ENCODE measurements around the gene TUBB4B. TPM values are rescaled to one million over a fixed set of nuclear protein-coding genes. Genes with fewer than 3 reads are reported as not detected.

The TUBB4B gene
- total RNA-seq, 1 donor from 2014 or later, result 148 TPM

DNA sequence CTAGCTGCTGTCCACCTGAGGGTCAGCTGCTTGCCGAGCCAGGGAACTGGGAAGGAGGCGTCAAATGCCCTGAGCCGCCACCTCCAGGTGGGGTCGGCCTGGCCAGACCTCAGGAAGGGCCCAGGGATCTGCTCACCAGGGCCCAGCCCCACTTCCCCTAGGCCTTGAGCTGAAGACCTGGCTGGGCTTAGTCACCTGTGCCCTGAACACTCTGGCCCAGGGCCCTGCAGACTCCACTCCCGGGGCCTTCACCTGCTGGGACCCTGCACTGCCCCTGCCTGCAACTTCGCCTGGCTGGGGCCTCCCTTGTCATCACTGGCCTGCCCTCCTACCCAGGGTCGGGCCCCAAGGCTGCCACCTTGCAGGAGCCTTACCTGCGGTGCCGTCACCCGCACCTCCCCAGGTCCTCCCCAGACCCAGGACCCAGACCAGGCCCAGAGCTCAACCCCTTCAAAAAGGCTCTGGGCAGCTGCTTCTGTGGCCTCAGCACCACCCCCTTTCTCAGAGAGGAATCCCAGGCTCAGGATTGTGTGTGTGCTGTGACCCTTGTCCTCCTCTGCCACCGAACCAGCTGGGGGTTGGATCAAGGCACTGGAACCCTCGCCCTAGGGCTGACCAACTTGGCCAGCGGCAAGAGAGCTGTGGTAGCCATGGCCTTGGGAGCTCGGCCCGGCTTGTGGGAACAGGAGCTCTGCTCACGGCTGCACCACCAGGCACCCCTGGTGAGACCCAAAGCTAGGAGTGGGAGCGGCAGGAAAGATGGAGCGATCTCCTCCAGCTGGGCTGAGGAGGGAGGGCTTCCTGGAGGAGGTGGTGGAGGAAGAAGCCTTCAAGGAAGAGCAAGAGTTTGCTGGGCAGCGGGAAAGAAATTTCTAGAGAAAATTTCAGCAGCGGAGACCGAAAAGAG lies 12.9 kb downstream of the TUBB4B start:
- no peak for DNase-seq (ENCODE audit: low spot score in 2 of 2, unreplicated experiment in 2 of 2)
- Mint-ChIP-seq H3K36me3 (no peaks in the 10 kb centered on the region), H3K27me3 (ENCODE audit: low read depth) (no peaks in the 10 kb centered on the region), H3K9me3 (no peaks in the 10 kb centered on the region), H3K27ac (peak overlapping the region; percentile 51), H3K4me3 (peak overlapping the region; percentile 84), H3K4me1 (peaks cover 14% of the 10 kb centered on the region)
- TF ChIP-seq, protein P1, sequence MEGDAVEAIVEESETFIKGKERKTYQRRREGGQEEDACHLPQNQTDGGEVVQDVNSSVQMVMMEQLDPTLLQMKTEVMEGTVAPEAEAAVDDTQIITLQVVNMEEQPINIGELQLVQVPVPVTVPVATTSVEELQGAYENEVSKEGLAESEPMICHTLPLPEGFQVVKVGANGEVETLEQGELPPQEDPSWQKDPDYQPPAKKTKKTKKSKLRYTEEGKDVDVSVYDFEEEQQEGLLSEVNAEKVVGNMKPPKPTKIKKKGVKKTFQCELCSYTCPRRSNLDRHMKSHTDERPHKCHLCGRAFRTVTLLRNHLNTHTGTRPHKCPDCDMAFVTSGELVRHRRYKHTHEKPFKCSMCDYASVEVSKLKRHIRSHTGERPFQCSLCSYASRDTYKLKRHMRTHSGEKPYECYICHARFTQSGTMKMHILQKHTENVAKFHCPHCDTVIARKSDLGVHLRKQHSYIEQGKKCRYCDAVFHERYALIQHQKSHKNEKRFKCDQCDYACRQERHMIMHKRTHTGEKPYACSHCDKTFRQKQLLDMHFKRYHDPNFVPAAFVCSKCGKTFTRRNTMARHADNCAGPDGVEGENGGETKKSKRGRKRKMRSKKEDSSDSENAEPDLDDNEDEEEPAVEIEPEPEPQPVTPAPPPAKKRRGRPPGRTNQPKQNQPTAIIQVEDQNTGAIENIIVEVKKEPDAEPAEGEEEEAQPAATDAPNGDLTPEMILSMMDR (IDR thresholded peaks at IDR 0.05; ENCODE audit: unreplicated experiment), result no peak

GRCh38 chr9:137254624-137255447 lies 13.7 kb downstream of the TUBB4B start, which contains the start of gene NELFB:
Gene NELFB, plus strand, starts transcription at chr9:137255327.
- H3K4me1 Mint-ChIP-seq, result peaks cover 14% of the 10 kb centered on the region
- DNase-seq (ENCODE audit: low spot score in 2 of 2, unreplicated experiment in 2 of 2), result peak; percentile 92 to 99
- no peaks in the 10 kb centered on the region for H3K27me3 Mint-ChIP-seq (ENCODE audit: low read depth)
- peak within 1 kb of the TSS; percentile 51 for H3K27ac Mint-ChIP-seq
- no peaks in the 10 kb centered on the region for H3K36me3 Mint-ChIP-seq
- TF ChIP-seq, protein P1 (IDR thresholded peaks at IDR 0.05; ENCODE audit: unreplicated experiment), result no peak
- no peaks in the 10 kb centered on the region for H3K9me3 Mint-ChIP-seq
- peak within 1 kb of the TSS; percentile 89 for H3K4me3 Mint-ChIP-seq

GRCh38 chr9:137255448-137256114 lies 14.5 kb downstream of the TUBB4B start:
- Mint-ChIP-seq H3K9me3 (no peaks in the 10 kb centered on the region), H3K27ac (no peak overlapping the region), H3K36me3 (no peaks in the 10 kb centered on the region), H3K27me3 (ENCODE audit: low read depth) (no peaks in the 10 kb centered on the region), H3K4me1 (peaks cover 14% of the 10 kb centered on the region), H3K4me3 (peak overlapping the region; percentile 89)
- TF ChIP-seq, protein P1 (IDR thresholded peaks at IDR 0.05; ENCODE audit: unreplicated experiment), result no peak
- no peak for DNase-seq (ENCODE audit: low spot score in 2 of 2, unreplicated experiment in 2 of 2)

DNA sequence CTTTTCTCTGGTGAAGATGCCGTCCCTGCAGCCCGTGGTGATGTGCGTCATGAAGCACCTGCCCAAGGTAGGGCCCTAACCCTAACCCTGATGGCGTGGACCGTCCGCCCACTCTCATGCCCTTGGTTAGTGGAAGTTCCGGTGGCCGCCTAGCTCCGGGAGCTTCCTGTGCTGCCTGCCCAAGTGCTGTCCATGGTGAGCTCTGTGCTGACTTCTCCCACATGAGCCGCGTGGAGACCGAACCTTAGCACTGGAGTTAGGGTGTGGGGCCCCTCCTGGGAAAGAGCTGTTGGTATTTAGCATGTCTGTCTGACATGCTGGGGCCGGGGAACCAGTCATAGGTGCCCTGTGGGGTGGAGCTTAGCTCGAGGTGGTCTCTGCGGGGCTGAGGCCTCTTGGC lies 15.3 kb downstream of the TUBB4B start:
- no peaks in the 10 kb centered on the region for H3K27me3 Mint-ChIP-seq (ENCODE audit: low read depth)
- no peak overlapping the region for H3K27ac Mint-ChIP-seq
- peak overlapping the region; percentile 89 for H3K4me3 Mint-ChIP-seq
- no peak for DNase-seq (ENCODE audit: low spot score in 2 of 2, unreplicated experiment in 2 of 2)
- H3K9me3 Mint-ChIP-seq, result no peaks in the 10 kb centered on the region
- no peaks in the 10 kb centered on the region for H3K36me3 Mint-ChIP-seq
- H3K4me1 Mint-ChIP-seq, result peaks cover 12% of the 10 kb centered on the region
- TF ChIP-seq, protein P1 (IDR thresholded peaks at IDR 0.05; ENCODE audit: unreplicated experiment), result no peak

DNA sequence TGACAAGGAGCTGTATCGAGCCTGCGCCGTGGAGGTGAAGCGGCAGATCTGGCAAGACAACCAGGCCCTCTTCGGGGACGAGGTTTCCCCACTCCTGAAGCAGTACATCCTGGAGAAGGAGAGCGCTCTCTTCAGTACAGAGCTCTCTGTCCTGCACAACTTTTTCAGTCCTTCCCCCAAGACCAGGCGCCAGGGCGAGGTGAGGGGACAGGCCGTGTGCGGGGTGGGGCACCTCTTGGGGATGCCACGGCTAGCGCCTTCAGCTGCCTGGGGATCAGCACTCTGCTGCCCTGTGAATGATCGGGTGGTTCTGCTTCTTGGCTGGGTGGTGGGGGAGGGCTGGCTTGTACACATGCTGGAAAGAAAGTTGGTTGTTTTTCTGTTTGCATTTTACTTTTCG lies 15.8 kb downstream of the TUBB4B start:
- Mint-ChIP-seq H3K27me3 (ENCODE audit: low read depth) (no peaks in the 10 kb centered on the region), H3K4me1 (peaks cover 12% of the 10 kb centered on the region), H3K9me3 (no peaks in the 10 kb centered on the region), H3K36me3 (peaks cover 5% of the 10 kb centered on the region), H3K27ac (no peak overlapping the region), H3K4me3 (peak overlapping the region; percentile 89)
- TF ChIP-seq, protein P1 (IDR thresholded peaks at IDR 0.05; ENCODE audit: unreplicated experiment), result no peak
- DNase-seq (ENCODE audit: low spot score in 2 of 2, unreplicated experiment in 2 of 2), result no peak
